Trophoblast cell (in vitro differentiated cells and primary cell): ENCODE measurements around the gene MSL3B.

ENCODE experiments used
- DNase-seq, 2 donors: peaks; one replicate each; pipeline ENCODE4 v3.0.0-alpha.2; 2016
- H2AFZ ChIP-seq: 2 replicates; pipeline ENCODE4 v1.6.1; 2013; ENCODE audit warnings: low read length, moderate library complexity, mild to moderate bottlenecking; ENCODE audit not compliant: insufficient read depth, poor library complexity
- H2AK5ac ChIP-seq: 2 replicates; pipeline ENCODE4 v1.6.1; 2013; ENCODE audit warnings: mild to moderate bottlenecking, low read length
- H2BK120ac ChIP-seq: 2 replicates; pipeline ENCODE4 v1.6.1; 2013; ENCODE audit warnings: low read length, mild to moderate bottlenecking, moderate library complexity; ENCODE audit not compliant: insufficient read depth, poor library complexity
- H2BK12ac ChIP-seq: 2 replicates; pipeline ENCODE4 v1.6.1; 2013; ENCODE audit warnings: mild to moderate bottlenecking, low read length, moderate library complexity
- H2BK5ac ChIP-seq: 2 replicates; pipeline ENCODE4 v1.6.1; 2013; ENCODE audit warnings: low read length, low read depth, moderate library complexity, mild to moderate bottlenecking; ENCODE audit not compliant: poor library complexity
- H3K14ac ChIP-seq: 2 replicates; pipeline ENCODE4 v1.6.1; 2013; ENCODE audit warnings: mild to moderate bottlenecking, low read length
- H3K18ac ChIP-seq: 2 replicates; pipeline ENCODE4 v1.6.1; 2013; ENCODE audit warnings: mild to moderate bottlenecking, low read length
- H3K23ac ChIP-seq: 2 replicates; pipeline ENCODE4 v1.6.1; 2013; ENCODE audit warnings: low read length
- H3K27ac ChIP-seq: 2 replicates; pipeline ENCODE4 v1.5.1; 2013; ENCODE audit warnings: low read depth, mild to moderate bottlenecking, inconsistent platforms, low read length, moderate library complexity
- H3K27me3 ChIP-seq: 2 replicates; pipeline ENCODE4 v1.6.1; 2013; ENCODE audit warnings: inconsistent platforms, mild to moderate bottlenecking, low read length, moderate library complexity; ENCODE audit not compliant: insufficient read depth
- H3K36me3 ChIP-seq, 2 experiments: 1 replicate in 1 of 2; 2 replicates in 1 of 2; pipeline ENCODE4 v1.6.1; 2013; ENCODE audit warnings: low read length in 2 of 2, mild to moderate bottlenecking in 2 of 2, moderate library complexity in 1 of 2; ENCODE audit not compliant: insufficient read depth in 2 of 2, control insufficient read depth in 1 of 2
- H3K4ac ChIP-seq: 2 replicates; pipeline ENCODE4 v1.6.1; 2013; ENCODE audit warnings: low read depth, mild to moderate bottlenecking, low read length, moderate library complexity
- H3K4me1 ChIP-seq, 2 experiments: 1 replicate in 1 of 2; 2 replicates in 1 of 2; pipeline ENCODE4 v1.6.1; 2013; ENCODE audit warnings: low read length in 2 of 2, mild to moderate bottlenecking in 2 of 2, moderate library complexity in 1 of 2; ENCODE audit not compliant: insufficient read depth in 2 of 2, control insufficient read depth in 1 of 2
- H3K4me2 ChIP-seq: 2 replicates; pipeline ENCODE4 v1.6.1; 2013; ENCODE audit warnings: inconsistent platforms, mild to moderate bottlenecking, low read length, moderate library complexity
- H3K4me3 ChIP-seq: 2 replicates; pipeline ENCODE4 v1.5.1; 2013; ENCODE audit warnings: mild to moderate bottlenecking, low read depth, low read length, inconsistent platforms
- H3K79me1 ChIP-seq: one replicate; pipeline ENCODE4 v1.6.1; 2013; ENCODE audit warnings: low read length
- H3K79me2 ChIP-seq: 2 replicates; pipeline ENCODE4 v1.6.1; 2013; ENCODE audit warnings: low read length, mild to moderate bottlenecking; ENCODE audit not compliant: control insufficient read depth, insufficient read depth, poor library complexity
- H3K9ac ChIP-seq: 2 replicates; pipeline ENCODE4 v1.6.1; 2013; ENCODE audit warnings: mild to moderate bottlenecking, low read length
- H3K9me3 ChIP-seq: 2 replicates; pipeline ENCODE4 v1.6.1; 2013; ENCODE audit warnings: low read depth, mild to moderate bottlenecking, control low read depth, inconsistent platforms, low read length; ENCODE audit not compliant: insufficient read depth
- H4K12ac ChIP-seq: 2 replicates; pipeline ENCODE4 v1.6.1; 2013; ENCODE audit warnings: low read depth, mild to moderate bottlenecking, low read length, moderate library complexity
- H4K8ac ChIP-seq: 2 replicates; pipeline ENCODE4 v1.6.1; 2013; ENCODE audit warnings: low read depth, mild to moderate bottlenecking, low read length, moderate library complexity
- H4K91ac ChIP-seq: one replicate; pipeline ENCODE4 v1.6.1; 2013; ENCODE audit warnings: low read depth, mild to moderate bottlenecking, low read length, moderate library complexity
- WGBS: extraction: QIAGEN DNeasy Blood & Tissue Kit; methylation state at CpG from one replicate; pipeline ENCODE4 v1.1.7; 2013; ENCODE audit warnings: missing lambda C conversion rate; ENCODE audit not compliant: insufficient read length, insufficient coverage; ENCODE audit errors: extremely low coverage; 5-methylcytosine and 5-hydroxymethylcytosine counted together

Gene MSL3B

DNA sequence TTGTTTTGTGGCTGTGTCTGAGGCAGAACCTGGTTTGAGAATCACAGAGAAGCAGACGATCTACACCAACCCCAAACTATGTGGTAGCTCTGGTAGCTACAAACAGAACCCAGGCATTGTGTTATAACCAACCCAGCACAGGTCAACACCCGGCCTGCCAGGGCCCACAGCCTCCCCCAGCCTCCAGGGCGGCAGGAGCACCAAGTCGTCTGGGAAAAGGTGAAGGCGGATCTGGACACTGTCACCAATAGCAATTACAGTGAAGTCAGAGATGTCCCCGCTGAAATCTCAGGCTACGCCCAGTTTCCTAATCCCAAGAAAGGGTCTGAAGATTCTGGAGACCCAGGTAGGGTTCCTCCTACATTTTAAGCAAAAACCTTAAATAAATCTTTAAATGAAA lies 17.4 kb downstream of the MSL3B start:
- Histone ChIP-seq H3K9me3 (no peaks in the 10 kb centered on the region), H3K27me3 (no peaks in the 10 kb centered on the region), H2BK120ac (no peak overlapping the region), H3K9ac (no peak overlapping the region), H3K79me1 (peaks cover 8% of the 10 kb centered on the region), H4K8ac (no peak overlapping the region), H2AFZ (no peak overlapping the region), H3K4me3 (no peak overlapping the region), H3K79me2 (peaks cover 10% of the 10 kb centered on the region), H3K18ac (no peak overlapping the region), H4K91ac (no peak overlapping the region), H3K4me1 (peaks cover 2 to 3% of the 10 kb centered on the region in 2 experiments), H3K4ac (no peak overlapping the region), H3K36me3 (peaks cover 44 to 45% of the 10 kb centered on the region in 2 experiments), H3K4me2 (no peak overlapping the region), H3K27ac (no peak overlapping the region), H3K14ac (no peak overlapping the region), H4K12ac (no peak overlapping the region), H2BK5ac (no peak overlapping the region), H2BK12ac (no peak overlapping the region), H3K23ac (no peak overlapping the region), H2AK5ac (no peak overlapping the region)
- DNase-seq = no peak
- WGBS = no CpG with 5 or more reads among the region's 7 CpGs

DNA sequence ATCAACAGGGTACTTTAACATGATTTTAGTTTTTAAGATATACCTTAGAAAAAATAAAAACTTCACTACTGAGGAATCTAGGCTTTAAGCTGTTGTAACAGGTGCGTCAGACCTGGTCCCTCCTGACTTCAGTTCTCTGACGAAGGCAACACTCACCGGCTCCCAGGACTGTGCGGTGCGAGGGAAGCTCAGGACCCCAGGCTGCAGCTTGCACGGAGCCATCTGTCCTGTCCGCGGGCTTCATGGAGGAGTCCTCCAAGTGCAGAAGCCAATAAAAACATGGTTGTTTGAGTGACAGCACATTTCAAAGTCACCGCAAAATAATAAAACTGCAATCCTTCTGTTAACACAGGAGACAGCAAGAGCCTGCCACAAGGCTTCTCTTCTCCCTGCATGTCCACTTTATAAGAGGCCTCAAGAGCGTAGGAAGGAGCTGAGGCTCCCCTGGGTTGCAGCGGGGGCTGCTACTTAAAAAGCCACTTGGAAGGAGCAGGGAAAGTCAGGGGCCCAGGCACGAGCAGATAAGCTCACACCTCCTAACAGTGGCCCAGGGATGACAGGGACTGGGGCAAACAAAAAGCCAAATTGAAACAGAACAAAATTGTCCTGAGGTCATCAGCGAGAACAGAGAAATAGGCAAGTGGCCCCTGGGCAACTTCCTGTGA lies 18.4 kb downstream of the MSL3B start:
- no peak overlapping the region for H3K23ac ChIP-seq
- no peak overlapping the region for H3K4ac ChIP-seq
- H3K4me3 ChIP-seq = no peak overlapping the region
- H3K14ac ChIP-seq = no peak overlapping the region
- H3K79me1 ChIP-seq = peaks cover 8% of the 10 kb centered on the region
- no peaks in the 10 kb centered on the region for H3K27me3 ChIP-seq
- H2AFZ ChIP-seq = no peak overlapping the region
- no peak overlapping the region for H2BK5ac ChIP-seq
- H3K18ac ChIP-seq = no peak overlapping the region
- no peak overlapping the region for H3K27ac ChIP-seq
- H3K4me1 ChIP-seq = peaks cover 2 to 3% of the 10 kb centered on the region in 2 experiments
- no peak overlapping the region for H2AK5ac ChIP-seq
- no peak overlapping the region for H4K8ac ChIP-seq
- DNase-seq = no peak
- no peak overlapping the region for H4K12ac ChIP-seq
- peaks cover 10% of the 10 kb centered on the region for H3K79me2 ChIP-seq
- no CpG with 5 or more reads among the region's 13 CpGs for WGBS
- peaks cover 49 to 50% of the 10 kb centered on the region in 2 experiments for H3K36me3 ChIP-seq
- no peak overlapping the region for H4K91ac ChIP-seq
- no peak overlapping the region for H2BK120ac ChIP-seq
- H3K9ac ChIP-seq = no peak overlapping the region
- no peak overlapping the region for H2BK12ac ChIP-seq
- H3K9me3 ChIP-seq = no peaks in the 10 kb centered on the region
- H3K4me2 ChIP-seq = no peak overlapping the region

DNA sequence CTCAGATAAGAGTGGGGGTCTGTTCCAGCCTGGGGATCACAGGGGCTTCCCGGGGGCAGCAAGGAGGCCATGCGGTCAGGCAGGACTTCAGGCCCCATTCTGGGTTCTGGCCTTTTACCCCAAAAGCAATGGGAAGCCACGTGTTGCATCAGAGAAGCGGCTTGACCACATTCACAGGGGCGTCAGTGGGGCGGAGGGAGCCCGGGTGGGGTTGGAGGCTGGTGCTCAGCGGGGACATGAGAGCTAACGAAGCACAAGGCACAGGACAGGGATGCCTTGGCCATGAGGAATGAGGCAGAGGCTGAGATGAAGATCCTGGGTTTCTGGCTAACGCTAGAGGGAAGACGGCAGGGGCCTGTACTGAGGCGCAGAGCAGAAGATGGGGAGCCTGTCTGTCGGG lies 19.9 kb downstream of the MSL3B start:
- peaks cover under 1% of the 10 kb centered on the region in 2 experiments for H3K4me1 ChIP-seq
- H3K27ac ChIP-seq = no peak overlapping the region
- H3K79me1 ChIP-seq = no peaks in the 10 kb centered on the region
- WGBS = no CpG with 5 or more reads among the region's 13 CpGs
- peaks cover 1% of the 10 kb centered on the region for H3K79me2 ChIP-seq
- no peak overlapping the region for H3K18ac ChIP-seq
- H3K9ac ChIP-seq = no peak overlapping the region
- no peak overlapping the region for H3K4me2 ChIP-seq
- H3K9me3 ChIP-seq = no peaks in the 10 kb centered on the region
- H4K12ac ChIP-seq = no peak overlapping the region
- no peak overlapping the region for H3K23ac ChIP-seq
- no peak overlapping the region for H4K91ac ChIP-seq
- H3K14ac ChIP-seq = no peak overlapping the region
- no peak for DNase-seq
- no peak overlapping the region for H4K8ac ChIP-seq
- peaks cover 59 to 64% of the 10 kb centered on the region in 2 experiments for H3K36me3 ChIP-seq
- no peak overlapping the region for H3K4me3 ChIP-seq
- H2AK5ac ChIP-seq = no peak overlapping the region
- no peak overlapping the region for H2BK5ac ChIP-seq
- H3K27me3 ChIP-seq = no peaks in the 10 kb centered on the region
- no peak overlapping the region for H2BK120ac ChIP-seq
- no peak overlapping the region for H3K4ac ChIP-seq
- no peak overlapping the region for H2AFZ ChIP-seq
- no peak overlapping the region for H2BK12ac ChIP-seq

DNA sequence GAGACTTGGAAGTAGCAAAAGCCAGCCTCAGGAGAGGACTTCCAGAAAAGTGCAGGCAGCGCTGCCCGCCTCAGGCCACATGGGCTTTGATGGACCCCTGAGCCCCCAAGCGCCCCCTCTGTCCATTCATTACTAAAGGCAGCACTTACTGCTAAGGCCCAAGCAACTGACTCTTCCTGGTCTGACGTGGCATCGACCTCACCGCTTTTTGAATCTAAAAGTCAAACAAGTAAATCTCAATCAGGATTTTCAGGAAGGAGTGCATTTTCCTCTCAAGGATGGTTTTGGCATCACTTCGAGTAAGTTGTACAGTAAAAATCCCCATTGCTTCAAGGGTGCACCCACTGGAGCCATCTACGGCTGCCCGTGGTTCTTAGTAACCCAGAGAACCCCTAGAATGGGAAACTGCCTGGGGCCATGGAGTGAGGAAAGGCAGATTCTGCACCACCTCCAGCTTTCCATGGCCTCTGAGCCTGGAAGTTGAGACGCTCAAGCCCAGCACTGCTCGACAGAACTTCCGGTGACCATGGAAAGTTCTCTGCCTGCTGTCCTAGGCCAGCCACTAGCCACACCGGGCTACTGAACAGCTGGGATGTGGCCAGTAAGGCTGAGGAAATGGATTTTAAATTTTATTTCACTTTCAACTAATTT lies 20.8 kb downstream of the MSL3B start:
- Histone ChIP-seq H2BK12ac (no peak overlapping the region), H3K4me3 (no peak overlapping the region), H3K27me3 (no peaks in the 10 kb centered on the region), H3K23ac (no peak overlapping the region), H4K12ac (no peak overlapping the region), H3K18ac (no peak overlapping the region), H2AK5ac (no peak overlapping the region), H3K4ac (no peak overlapping the region), H3K36me3 (peaks cover 61 to 70% of the 10 kb centered on the region in 2 experiments), H3K9ac (peak overlapping the region; percentile 49), H3K4me1 (no peaks in the 10 kb centered on the region), H3K9me3 (no peaks in the 10 kb centered on the region), H2BK120ac (no peak overlapping the region), H3K79me2 (no peaks in the 10 kb centered on the region), H2AFZ (no peak overlapping the region), H2BK5ac (no peak overlapping the region), H3K4me2 (no peak overlapping the region), H3K79me1 (no peaks in the 10 kb centered on the region), H4K91ac (no peak overlapping the region), H4K8ac (no peak overlapping the region), H3K27ac (no peak overlapping the region), H3K14ac (no peak overlapping the region)
- no peak for DNase-seq
- no CpG with 5 or more reads among the region's 13 CpGs for WGBS
